K562 (cell line): ENCODE results near the gene PPP1R15B. TPM values are rescaled to one million over a fixed set of nuclear protein-coding genes. Genes with fewer than 3 reads are reported as not detected.
A peak's percentile ranks its signal among the peaks of the same experiment; 100 is the strongest.

ENCODE experiments used
- ADNP ChIP-seq: fragments of 200-800 bp; sonication (Bioruptor generic); IDR thresholded peaks from 2 replicates; pipeline ENCODE4 v1.6.1; 2016; ENCODE audit warnings: missing genetic modification characterization, missing compliant biosample characterization
- ARID1B ChIP-seq: fragments of 450-650 bp; IDR thresholded peaks from 2 replicates; pipeline ENCODE4 v1.6.1; 2016; ENCODE audit warnings: antibody characterized with exemption, mild to moderate bottlenecking, inconsistent platforms
- ATF3 ChIP-seq, 2 experiments: fragments of 450-650 bp in 1 of 2; sonication (generic) in 1 of 2; formaldehyde crosslinking in 1 of 2; IDR thresholded peaks in 1 of 2; conservative IDR thresholded peaks in 1 of 2; 2 replicates each; pipeline versions ENCODE4 v1.6.1 to v1.8.1; 2016 to 2023; ENCODE audit warnings: mild to moderate bottlenecking in 2 of 2, moderate library complexity in 2 of 2, inconsistent platforms in 1 of 2, missing genetic modification reagents in 1 of 2
- CBFA2T2 ChIP-seq: fragments of 450-650 bp; conservative IDR thresholded peaks from 2 replicates; pipeline ENCODE4 v1.6.1; 2017; ENCODE audit warnings: mild to moderate bottlenecking
- CREB5 ChIP-seq: fragments of 250-450 bp; sonication (Bioruptor Pico); IDR thresholded peaks from 2 replicates; pipeline ENCODE4 v1.5.0; 2020; ENCODE audit warnings: mild to moderate bottlenecking
- CTBP1 ChIP-seq: fragments of 450-650 bp; IDR thresholded peaks from 2 replicates; pipeline ENCODE4 v1.6.1; 2016; ENCODE audit warnings: borderline replicate concordance
- FOXM1 ChIP-seq, 2 experiments: fragments of 450-650 bp in 1 of 2; sonication (generic) in 1 of 2; formaldehyde crosslinking in 1 of 2; IDR thresholded peaks; 2 replicates each; pipeline versions ENCODE4 v1.6.1 to v1.9.0; 2017 to 2022; ENCODE audit warnings: low read depth in 2 of 2, mild to moderate bottlenecking in 2 of 2, missing genetic modification reagents in 1 of 2, moderate library complexity in 1 of 2
- HDAC2 ChIP-seq: fragments of 450-650 bp; IDR thresholded peaks from 2 replicates; pipeline ENCODE4 v1.6.1; 2016; ENCODE audit warnings: mild to moderate bottlenecking
- KAT8 ChIP-seq: fragments of 450-650 bp; IDR thresholded peaks from 2 replicates; pipeline ENCODE4 v1.6.1; 2016; ENCODE audit warnings: low read depth, mild to moderate bottlenecking
- NCOA1 ChIP-seq: fragments of 450-650 bp; IDR thresholded peaks from 2 replicates; pipeline ENCODE4 v1.6.1; 2016; ENCODE audit warnings: low read depth
- OTX1 ChIP-seq: fragments of 450-650 bp; formaldehyde crosslinking; IDR thresholded peaks from 2 replicates; pipeline ENCODE4 v1.4.0; 2022; ENCODE audit warnings: mild to moderate bottlenecking
- PHF20 ChIP-seq: fragments of 450-650 bp; IDR thresholded peaks from 2 replicates; pipeline ENCODE4 v1.6.1; 2018; ENCODE audit not compliant: partially characterized antibody
- POLR2AphosphoS5 ChIP-seq: IDR thresholded peaks from 2 replicates; pipeline ENCODE4 v1.6.1; 2011; ENCODE audit warnings: mild to moderate bottlenecking, low read depth, low read length, moderate library complexity; ENCODE audit not compliant: control insufficient read depth, insufficient read depth
- RAD51 ChIP-seq: fragments of 450-650 bp; IDR thresholded peaks from 2 replicates; pipeline ENCODE4 v1.7.1; 2016; ENCODE audit warnings: low read depth, mild to moderate bottlenecking, borderline replicate concordance
- SIN3A ChIP-seq, 2 experiments: fragments of 150-350 bp in 1 of 2; IDR thresholded peaks; 2 replicates each; pipeline ENCODE4 v1.6.1; 2011 to 2016; ENCODE audit warnings: borderline replicate concordance in 2 of 2, low read depth in 2 of 2, low read length in 2 of 2, mild to moderate bottlenecking in 2 of 2, moderate library complexity in 2 of 2; ENCODE audit not compliant: control insufficient read depth in 1 of 2
- SMARCA4 ChIP-seq: fragments of 450-650 bp; IDR thresholded peaks from 2 replicates; pipeline ENCODE4 v1.6.1; 2016
- SP2 ChIP-seq: IDR thresholded peaks from 2 replicates; pipeline ENCODE4 v1.6.1; 2011; ENCODE audit warnings: mild to moderate bottlenecking, low read depth, low read length, moderate library complexity; ENCODE audit not compliant: poor library complexity, severe bottlenecking; ENCODE audit errors: extremely low read depth
- ZBTB49 ChIP-seq: sonication (generic); formaldehyde crosslinking; IDR thresholded peaks from 2 replicates; pipeline ENCODE4 v1.8.0; 2022; ENCODE audit warnings: missing genetic modification reagents, mild to moderate bottlenecking, borderline replicate concordance
- ZNF280A ChIP-seq: fragments of 450-650 bp; IDR thresholded peaks from 2 replicates; pipeline ENCODE4 v1.6.1; 2018; ENCODE audit warnings: mild to moderate bottlenecking, low read depth; ENCODE audit not compliant: partially characterized antibody
- ZNF584 ChIP-seq: fragments of 200-800 bp; sonication (Bioruptor generic); IDR thresholded peaks from 2 replicates; pipeline ENCODE4 v1.6.1; 2016; ENCODE audit warnings: low read depth, mild to moderate bottlenecking, missing genetic modification characterization, missing compliant biosample characterization
- ZNF644 ChIP-seq: fragments of 200-800 bp; sonication (Bioruptor generic); IDR thresholded peaks from 2 replicates; pipeline ENCODE4 v1.6.1; 2016; ENCODE audit warnings: low read depth, missing genetic modification characterization, missing compliant biosample characterization
- ZNF707 ChIP-seq: fragments of 250-450 bp; sonication (Bioruptor Pico); conservative IDR thresholded peaks from 2 replicates; pipeline ENCODE4 v1.8.0; 2022; ENCODE audit warnings: inconsistent platforms, mild to moderate bottlenecking, moderate library complexity
- polyA plus RNA-seq, 8 experiments: library from polyadenylated mRNA; depleted of rRNA in 4 of 8; stranded (reverse) in 5 of 8; unstranded in 3 of 8; fragments of >200 nt; fragmentation: Nextera tagmentation in 2 of 8; fragmentation: Illumina TruSeq in 1 of 8; extraction: Ambion mirVana in 2 of 8; extraction: Trizol in 1 of 8; gene quantifications; 2 replicates each; pipeline versions ENCODE4 v1.2.1 to v1.2.3, GENCODE V29; 2011 to 2014; ENCODE audit warnings: inconsistent platforms in 1 of 8, missing spikeins in 1 of 8
- total RNA-seq, 7 experiments: library from RNA; depleted of rRNA in 6 of 7; stranded (reverse); fragments of >200 nt in 6 of 7; fragmentation: Illumina TruSeq in 2 of 7; extraction: Trizol in 2 of 7; gene quantifications; 2 replicates each; pipeline versions ENCODE4 v1.2.1 to v1.2.3, GENCODE V29; 2011 to 2021; ENCODE audit warnings: low replicate concordance in 1 of 7

Gene PPP1R15B
- total and polyA plus RNA-seq, 9 of the 15 experiments (the other 6 are each of a cell fraction or from before 2014, with no cell fraction given) = 17.0 to 48.1 (median 30.8) TPM

GRCh38 chr1:204396015-204396583 is 15.5 kb downstream of the PPP1R15B start (continued):
- TF ChIP-seq ZBTB49 (CRISPR knock-in tag) (no peak), CTBP1 (no peak), ARID1B (peak; percentile 72), CBFA2T2 (peak; percentile 84), POLR2AphosphoS5 (no peak), SMARCA4 (peak; percentile 71), ADNP (peak; percentile 34; the same call in 1 of the 2 replicates), SP2 (no peak), HDAC2 (0 out of 2 replicates have a peak, but pooled peaks have one; percentile 39), ZNF584 (CRISPR knock-in tag) (no peak), OTX1 (no peak), NCOA1 (peak; percentile 42; the same call in 1 of the 2 replicates), ZNF280A (peak; percentile 13), ZNF644 (tag) (no peak), ATF3 (IDR thresholded peaks at IDR 0.05) (no peak), ATF3 (CRISPR knock-in tag; conservative IDR thresholded peaks at IDR 0.05) (no peak), RAD51 (no peak), ZNF707 (CRISPR knock-in tag) (no peak), FOXM1 (IDR thresholded peaks at IDR 0.05; ENCODE audit: low read depth) (peak; percentile 33; the same call in 1 of the 2 replicates), FOXM1 (CRISPR knock-in tag; IDR thresholded peaks at IDR 0.05; ENCODE audit: low read depth) (no peak), SIN3A (IDR thresholded peaks at IDR 0.05; ENCODE audit: borderline replicate concordance in 2 of 2, control insufficient read depth in 1 of 2, low read depth in 2 of 2, low read length in 2 of 2) (no peak), CREB5 (CRISPR knock-in tag) (no peak), PHF20 (no peak), KAT8 (no peak)
